HG03520 (cell line): ENCODE measurements around the gene DCT.

Experiments used
- ATAC-seq: cut with Tn5 transposase; IDR thresholded peaks from one replicate; pipeline ENCODE4 v1.9.1; 2021; ENCODE audit warnings: mild to moderate bottlenecking, moderate library complexity; ENCODE audit not compliant: unreplicated experiment

DCT gene

DNA sequence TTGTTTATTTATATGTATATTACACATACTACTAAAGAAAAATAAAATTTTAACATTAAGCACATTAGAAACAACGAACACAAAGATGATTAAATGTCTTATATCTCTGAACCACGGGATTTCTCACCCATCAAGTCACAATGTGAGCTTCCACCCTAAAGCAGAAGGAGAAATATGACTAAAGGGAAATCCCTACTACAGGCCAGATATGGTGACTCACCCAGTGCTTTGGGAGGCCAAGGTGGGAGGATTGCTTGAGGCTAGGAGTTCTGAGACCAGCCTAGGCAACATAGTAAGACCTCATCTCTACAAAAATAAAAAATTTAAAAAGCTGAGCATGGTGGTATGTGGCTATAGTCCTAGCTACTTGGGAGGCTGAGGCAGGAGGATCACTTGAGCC, 24.6 kb downstream of the DCT start:
- no peak for ATAC-seq

DNA sequence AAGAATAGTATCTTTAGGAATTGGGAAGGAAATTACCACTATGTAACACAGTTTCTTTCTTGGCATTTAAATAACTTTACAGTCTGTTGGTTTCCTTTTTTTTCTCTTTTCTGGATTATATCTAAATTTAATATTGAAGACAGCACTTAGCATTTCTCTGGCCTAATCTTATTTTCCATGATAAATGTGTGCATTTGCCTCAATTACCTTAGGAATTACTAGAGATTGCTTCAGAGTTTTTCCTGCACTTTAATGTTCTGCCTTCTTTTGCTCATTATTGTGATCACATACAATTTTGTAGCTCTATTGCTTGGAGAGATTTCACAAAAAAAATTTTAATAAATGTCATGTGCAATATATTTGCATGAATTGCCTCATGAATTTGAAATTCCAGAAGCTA, 25.1 kb downstream of the DCT start:
- ATAC-seq = no peak

DNA sequence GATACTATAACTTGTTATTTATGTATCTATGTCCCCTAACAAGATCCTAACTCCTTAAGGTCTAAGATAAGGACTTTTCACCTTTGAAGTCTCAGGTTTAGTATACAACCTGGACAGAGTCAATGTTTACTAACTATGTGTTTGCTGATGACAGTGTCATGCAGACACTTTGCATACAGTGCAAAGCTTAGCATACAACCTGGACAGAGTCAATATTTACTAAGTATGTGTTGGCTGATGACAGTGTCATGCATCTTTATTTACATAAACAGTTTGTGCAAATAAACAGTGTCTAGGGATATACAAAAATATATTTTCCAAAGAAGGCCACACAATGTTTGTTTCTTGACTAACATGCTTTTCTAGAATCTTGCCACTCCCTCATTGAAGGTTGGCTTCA, 34.7 kb downstream of the DCT start:
- ATAC-seq = no peak

DNA sequence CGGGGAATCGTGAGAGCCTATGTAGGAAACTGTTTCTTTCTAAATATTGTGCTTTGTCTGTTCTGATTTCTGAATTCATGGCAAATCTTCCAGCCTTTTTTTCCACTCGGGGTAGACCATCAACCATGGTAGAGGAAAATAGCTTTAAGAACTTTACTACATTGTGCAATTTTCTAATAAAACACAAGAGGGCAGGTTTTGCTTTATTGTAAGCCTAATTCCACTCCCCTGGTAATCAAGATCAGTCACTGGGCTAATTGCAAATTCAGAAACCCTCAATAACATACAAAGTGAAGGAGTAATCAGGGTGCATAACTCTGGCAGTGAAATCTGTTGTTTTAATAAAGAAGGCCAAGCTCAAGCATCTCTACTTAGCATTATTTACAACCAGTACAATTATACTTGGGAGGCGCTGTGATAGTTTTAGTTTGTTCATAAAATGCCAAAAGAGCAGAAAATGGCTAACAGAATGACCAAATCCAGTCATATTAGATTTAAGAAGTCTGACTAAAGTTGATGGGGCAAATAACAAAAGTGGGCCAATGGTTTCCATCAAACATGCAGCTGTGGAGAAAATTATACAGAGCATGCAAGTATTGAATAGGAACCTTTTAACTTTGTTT, 43.8 kb downstream of the DCT start:
- peak; percentile 63 for ATAC-seq

DNA sequence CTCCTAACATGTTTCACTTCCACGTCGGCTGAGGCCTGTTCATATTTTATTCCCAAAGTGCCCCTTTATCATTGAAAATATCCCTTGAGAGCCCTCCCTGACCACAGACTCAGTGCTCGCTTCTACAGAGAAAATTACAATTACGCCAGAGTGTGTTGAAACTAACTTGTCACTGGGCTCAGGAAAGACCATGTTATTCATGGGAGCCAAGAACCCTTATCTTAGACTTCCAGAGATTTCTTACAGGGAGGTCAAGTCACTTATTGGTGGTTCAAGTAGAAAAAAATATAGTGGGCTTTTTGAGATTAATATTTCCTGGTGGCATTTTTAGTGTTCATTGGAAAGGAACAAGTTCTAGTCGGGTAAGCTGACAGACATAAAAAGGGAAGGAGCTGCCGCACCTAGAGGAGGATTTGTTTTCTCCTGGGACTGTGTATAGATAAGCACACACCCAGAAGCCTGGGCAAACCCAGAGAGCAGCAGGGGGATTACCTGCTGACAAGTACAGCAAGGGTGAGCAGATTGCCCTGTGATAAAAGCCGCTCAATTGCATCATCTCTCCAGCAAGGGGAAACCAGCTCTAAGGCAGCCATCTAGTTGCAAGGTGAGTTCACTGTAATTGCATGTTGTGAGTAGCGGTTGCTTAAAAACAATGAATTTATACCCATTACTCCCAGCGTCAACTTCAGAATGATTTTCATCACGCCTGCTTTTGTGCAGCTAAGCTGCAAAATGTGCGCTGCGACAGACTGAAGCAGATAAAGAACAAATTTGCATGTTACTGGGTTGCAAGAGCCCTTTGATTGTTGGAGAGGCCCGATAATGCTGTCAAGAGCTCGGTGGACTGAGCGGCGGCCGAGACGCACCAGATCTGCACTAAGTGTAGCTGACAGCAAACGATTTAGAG, 46.2 kb downstream of the DCT start:
- peak; percentile 55 for ATAC-seq

DNA sequence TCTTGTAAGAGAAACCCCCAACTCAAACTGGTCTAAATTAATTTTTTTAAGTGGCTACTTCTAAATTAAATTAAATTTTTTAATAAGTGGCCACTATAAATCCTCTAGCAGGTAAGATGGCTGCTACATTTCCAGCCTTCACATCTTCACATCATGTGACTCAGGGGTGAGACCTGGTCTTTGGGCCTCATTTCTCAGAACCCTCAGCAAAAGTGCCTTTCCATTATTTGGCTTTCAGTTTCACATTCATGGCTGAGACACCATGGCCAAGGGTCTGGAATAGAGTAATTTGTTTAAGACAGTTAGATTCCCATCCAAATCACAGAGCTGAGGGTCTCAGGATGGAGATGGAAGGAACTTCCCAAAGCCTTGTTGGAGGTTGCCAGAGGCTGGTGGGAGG, 47.5 kb downstream of the DCT start:
- ATAC-seq = no peak

DNA sequence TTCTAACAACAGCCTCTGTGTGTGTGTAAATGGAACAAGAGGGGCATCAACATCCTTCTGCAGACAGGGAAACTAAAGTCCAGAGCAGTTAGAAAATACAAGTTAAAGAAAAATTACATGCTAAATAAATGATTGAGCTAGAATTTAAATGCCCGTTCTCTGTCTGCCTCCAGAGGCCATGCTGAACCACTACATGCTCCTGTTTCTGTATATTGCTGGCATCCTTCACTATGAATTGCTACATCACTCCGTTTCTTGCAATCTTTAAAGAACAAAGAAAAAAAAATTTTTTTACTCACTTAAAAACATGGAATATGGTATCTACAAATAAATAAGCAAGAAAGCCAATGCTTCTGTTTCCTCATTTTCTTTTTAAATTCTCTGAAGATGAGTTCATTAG, 47.9 kb downstream of the DCT start:
- ATAC-seq = no peak

DNA sequence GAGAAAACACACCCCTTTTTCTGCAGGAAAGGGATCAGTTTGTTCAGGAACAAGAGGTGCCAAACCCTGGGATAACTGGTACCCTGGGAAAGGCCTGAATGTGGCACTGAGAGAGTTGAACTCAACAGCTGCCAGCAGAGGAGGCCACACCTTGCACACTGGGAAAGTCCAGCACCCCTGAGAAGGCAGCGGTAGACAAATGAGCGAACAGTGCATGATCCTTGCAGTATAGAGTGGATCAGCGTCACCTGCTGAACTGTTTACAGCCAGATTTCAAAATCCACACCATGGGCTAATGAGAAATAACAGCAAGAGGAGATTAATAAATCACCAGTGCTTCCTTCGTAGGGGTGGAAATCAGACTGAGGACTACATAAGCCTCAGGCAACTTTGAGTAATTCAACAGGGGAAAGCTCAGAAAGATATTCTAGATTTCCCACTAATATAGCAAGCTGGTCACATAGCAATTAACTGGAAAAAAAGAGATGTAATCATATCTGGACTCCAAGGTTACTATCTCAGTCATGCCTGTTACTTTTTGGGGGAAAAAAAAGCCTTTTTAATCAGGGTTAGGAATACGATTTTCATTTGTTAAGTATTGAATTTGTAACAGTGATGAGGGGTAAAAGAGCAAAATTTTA, 52.0 kb downstream of the DCT start:
- ATAC-seq = no peak

DNA sequence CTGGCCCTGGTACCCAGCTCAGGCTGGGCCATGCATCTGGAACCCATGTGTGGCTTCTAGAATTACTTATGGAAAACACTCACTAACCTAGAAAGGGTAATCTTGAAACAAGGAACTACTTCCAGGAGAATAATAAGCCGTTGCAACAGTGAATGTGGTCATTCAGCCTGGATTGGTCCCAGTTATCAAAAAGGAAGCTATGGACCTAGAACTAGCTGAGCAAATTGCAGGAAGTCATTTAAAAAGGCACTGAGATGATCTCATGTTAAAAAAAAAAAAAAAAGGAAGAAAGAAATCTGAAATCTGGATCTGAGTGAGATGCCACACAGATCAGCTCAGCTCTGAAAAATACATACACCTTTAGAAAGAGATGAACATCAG, 59.6 kb downstream of the DCT start:
- no peak for ATAC-seq

DNA sequence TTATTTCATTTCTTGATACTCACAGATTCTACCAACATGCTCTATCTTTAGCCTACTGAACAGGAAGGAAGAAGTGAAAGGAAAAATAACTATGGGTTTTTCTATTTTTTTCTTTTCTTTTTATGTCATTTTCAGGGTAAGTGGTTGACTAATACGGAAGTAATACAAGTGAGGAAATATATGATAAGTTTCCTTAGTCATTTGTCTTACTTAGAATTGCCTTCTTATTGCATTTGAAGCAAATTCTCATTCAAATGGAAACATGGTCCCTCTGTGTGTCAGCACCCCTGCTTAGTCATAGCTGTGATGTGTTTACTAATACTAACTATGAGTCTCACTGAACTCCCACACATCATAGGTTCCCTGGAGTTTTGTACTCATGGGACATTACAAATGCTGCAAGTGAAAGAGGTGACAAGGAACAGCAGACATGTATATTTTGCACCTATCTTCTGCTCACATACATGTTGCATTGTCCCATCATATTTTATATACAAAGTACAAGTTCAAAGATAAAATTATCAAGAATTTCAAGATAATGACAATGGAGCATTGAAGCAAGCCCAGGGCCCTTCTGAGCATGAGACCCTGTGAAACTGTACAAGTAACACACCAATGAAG, 60.1 kb downstream of the DCT start:
- ATAC-seq = peak; percentile 77

DNA sequence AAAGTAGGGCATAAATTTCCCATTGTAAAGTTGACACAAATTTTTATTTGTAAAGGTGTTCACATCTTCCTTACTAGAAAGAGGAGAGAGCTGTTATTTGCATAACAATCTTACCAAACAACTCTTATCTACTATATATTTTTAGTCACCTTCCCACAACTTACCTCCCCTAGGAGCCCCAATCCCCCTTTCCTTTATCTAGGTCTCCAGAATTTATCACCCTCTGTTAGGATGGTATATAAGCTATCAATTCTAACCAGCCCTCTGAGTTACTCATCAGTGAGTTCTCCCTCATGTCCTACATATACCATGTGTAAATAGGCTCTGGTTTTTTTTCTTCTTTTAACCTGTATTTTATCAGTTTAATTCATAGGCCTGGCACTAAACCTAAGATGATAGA, 62.2 kb downstream of the DCT start:
- no peak for ATAC-seq

DNA sequence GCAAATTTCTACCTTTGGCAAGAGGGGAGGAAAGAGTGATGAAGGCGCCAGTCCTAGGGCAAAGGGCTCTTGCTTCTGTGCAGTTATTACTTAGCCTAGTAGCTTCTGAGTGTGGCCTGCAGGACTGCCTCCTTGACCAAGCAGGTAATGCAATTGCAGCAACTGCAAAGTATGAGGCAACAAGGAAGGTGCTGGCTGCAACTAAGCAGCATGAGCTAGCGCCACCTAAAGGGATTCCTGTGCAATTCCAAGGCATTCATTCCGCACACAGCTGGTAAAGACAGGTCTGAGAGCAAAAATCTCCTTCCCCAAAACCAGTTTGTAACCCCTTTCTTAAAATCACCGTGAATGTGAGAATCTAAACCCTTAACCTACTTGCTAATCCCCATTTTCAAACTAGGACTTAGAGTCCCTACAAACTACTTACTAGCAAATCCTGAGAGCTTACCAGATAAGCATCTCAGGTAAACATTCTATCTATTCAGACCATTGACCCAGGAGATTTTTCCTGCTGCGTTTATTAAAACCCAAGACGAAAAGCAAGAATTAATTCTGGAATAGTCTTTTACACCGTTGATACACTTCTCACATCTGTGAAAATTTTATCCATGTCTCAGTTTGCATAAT, 62.9 kb downstream of the DCT start:
- ATAC-seq = no peak

DNA sequence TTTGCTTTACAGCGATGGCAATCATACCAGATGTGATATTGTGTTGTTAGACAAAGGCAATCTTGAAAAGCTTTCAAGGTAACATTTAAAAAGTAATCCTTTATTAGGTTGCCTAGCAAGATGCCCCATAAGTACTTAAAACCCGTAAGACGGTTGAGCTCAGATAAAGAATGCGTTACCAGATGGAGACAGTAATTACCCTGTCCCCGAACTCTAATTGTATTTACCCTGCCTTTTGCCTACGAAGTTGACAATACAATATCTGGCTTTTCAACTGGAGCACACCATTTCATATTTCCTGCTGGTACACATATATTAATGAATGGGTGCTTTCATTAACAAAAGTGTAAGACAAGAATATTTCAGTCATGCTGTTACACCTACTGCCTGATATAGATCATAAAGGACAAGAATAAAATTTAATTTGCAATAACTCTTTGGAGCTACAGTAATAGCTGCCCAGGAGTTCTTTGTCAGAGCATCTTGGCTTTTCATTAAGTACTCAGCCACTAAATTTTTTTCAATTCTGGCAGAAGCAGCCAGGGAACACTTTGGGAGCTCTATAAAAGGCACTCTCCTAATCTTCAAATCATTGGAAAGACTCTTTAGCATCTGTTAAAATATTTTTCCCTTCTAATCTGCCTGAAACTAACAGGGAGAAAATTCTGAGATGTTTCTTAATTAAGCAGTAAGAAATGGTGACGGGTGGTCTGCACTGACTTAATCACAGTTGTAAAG, 63.8 kb downstream of the DCT start:
- ATAC-seq = no peak

DNA sequence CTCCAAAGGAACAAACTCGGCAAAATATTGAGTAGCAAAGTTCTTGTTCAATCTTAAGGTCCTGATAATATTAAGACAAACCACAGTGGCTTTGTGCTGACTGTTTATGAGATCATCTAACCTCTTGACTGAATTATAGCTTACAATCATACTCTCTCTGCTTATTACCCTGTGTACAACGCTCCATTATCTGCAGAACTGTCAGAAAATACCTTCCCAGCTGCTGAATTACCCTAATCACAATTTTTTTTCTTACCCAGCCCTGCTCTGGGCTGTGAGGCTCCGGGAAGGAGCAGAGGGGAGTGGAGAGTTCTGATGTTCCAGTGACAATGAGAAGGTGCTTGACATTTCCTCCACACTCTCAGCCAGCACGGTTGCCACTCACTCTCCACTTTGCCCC, 64.8 kb downstream of the DCT start:
- ATAC-seq = no peak

DNA sequence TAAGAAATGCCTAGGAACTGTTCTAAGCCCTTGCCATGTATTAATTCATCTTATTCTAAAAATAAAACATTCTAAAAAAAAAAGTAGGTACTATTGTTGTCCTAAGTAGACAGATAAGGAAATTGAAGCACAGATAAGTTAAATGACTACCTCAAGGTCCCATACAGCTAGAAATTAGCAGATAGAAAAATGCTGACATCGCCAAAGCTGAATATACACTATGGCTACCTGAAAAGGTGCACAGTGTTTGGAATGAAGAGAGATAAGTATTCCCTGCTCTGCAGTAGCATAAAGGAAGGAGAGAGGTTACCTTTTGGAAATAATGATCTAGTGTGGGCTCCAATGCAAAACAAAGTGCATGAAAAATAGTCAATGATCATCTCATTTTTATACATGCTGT, 65.3 kb downstream of the DCT start:
- no peak for ATAC-seq

DNA sequence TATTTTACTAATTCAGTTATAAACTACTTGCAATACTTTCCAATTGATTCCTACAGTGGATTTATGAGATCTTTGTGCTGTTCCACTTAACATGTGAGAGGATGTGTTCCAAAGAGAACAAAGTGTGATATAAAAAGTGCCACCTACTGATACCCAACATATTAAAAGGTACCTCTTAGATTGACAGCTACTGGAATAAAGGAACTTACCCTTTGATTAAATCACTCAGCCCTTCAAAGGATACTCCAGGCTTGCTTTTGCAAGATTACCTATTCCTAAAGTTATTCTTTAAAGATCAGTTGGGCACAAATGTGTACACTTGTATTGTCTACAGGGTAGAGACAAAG, 65.9 kb downstream of the DCT start:
- no peak for ATAC-seq

DNA sequence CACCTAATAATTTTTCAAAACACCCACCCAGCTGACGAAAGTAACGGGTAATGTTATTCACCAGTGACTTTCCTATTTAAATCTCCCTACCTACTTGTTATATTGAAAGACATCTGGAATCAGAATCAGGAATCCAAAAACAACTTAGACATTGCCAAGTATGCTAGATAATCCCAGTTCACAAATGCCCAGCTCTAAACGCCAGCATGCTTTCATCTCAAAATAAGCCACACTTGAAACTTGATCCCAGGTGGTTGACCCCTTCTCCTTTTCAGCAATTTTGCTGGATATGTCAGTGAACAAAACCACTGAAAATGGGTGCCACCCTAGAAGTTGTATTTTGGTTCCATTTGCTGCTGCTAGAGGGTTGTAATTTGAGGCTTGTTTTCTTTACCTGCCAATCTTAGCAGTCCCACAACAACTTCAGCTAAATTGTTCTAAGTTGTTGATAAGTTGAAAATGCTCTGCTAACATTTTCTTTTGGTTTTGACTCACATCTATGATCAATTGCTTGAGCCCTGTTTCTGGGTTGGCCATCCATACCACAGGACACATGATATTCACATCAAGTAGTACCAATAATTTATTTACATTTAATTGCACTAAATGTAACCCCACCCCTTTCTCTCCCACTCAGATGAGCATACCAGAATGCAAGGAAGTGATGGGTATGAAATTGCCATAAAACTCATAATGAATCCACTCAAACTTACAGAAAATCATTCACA, 66.4 kb downstream of the DCT start:
- no peak for ATAC-seq

DNA sequence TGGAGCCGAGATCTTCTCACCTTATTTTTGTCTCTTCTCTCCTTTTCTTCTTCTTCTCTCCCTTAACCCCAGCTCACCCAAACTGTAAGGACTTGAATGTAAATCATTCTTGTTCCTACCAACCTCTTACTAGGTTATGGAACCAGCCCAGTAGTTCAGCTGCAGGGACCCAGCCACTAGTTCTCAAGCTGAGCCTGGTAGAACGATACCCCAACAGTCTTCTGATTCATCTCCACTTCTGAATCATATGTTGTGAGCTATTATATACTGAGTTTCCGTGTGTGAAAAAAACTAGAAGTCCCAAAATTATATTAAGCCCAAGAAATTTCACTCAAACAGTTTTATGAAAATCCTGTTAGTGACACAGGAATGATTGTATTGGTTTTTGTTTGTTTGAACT, 67.7 kb downstream of the DCT start:
- no peak for ATAC-seq

DNA sequence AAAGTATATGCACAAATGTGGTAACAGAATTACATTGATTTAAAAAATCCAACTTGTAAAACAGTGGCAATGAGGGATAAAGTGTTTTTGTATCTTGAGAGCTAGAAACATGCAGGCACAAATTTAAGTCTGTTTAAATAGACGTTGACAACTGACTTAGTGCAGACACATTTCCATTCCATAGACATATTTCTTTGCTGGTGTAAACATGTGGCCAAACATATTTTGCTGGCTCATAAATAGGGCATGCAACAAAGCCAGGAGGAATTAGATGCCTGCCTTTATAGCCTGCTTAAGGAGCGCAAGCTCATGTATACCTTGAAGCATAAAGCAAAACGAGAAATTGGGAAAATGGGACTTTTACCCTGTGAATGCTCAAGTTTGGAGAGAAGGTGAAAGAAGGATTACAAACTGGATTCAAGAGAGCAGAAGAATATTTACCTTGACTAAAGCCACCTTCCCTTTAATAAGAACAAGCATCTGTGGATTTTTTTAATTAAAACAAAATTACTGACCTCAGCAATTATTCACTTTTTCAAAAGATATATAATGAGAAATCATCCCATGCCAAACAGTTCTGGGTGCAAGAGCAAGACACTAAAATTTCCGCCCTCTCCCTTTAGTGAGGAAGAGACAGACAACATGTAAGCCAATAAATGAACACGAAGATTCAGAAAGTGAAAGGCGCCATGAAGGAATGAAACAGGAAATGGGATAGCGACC, 71.0 kb downstream of the DCT start:
- ATAC-seq = no peak
